K562 (cell line): ENCODE results near the gene METTL6. TPM values are rescaled to one million over a fixed set of nuclear protein-coding genes. Genes with fewer than 3 reads are reported as not detected.

Source experiments
- ATAC-seq: fragments of 200-7000 bp; cut with Tn5 transposase; 3 replicates; pipeline ENCODE4 v1.9.1; 2020; ENCODE audit warnings: moderate library complexity
- BruUV-seq: library from RNA; stranded (reverse); fragments of 400-500 nt; replicated peaks from 2 replicates; lab custom pipeline; 2021; lab: Mats Ljungman, UMichigan
- CTCF ChIA-PET: fragments of 300-600 bp; formaldehyde crosslinking; extraction: SDS; loops from one replicate; lab custom pipeline; 2021; ENCODE audit warnings: low intra/inter-chr PET ratio; lab: Yijun Ruan, JAX
- POLR2A ChIA-PET: fragments of 300-600, 350-650 bp; sonication (Branson Sonifier 250); formaldehyde crosslinking; extraction: SDS; loops from one replicate; lab custom pipeline; 2021; ENCODE audit warnings: antibody characterized with exemption, inconsistent platforms; lab: Yijun Ruan, JAX
- DNase-seq, 4 experiments: peaks; one replicate each; pipeline versions ENCODE4 v3.0.0 to v3.0.0-alpha.2; 2011 to 2018; ENCODE audit warnings: low spot score in 3 of 4, mixed read lengths in 3 of 4; ENCODE audit errors: extremely low read depth in 1 of 4
- FAIRE-seq: peaks from 2 replicates; lab custom pipeline; 2011; peaks lifted over from hg19 to GRCh38; lab: Jason Lieb, UNC
- H2AFZ ChIP-seq: 2 replicates; pipeline ENCODE4 v1.6.0; 2011; ENCODE audit warnings: low read depth, low read length, control low read depth, inconsistent platforms
- H3K27ac ChIP-seq: fragments of 200-600 bp; 3 replicates; pipeline ENCODE4 v1.8.0; 2011; ENCODE audit warnings: low read depth, mild to moderate bottlenecking, control low read depth, inconsistent platforms, low read length, moderate library complexity, mixed read lengths; ENCODE audit errors: extremely low read depth
- H3K27me3 ChIP-seq, 2 experiments: fragments of 300-600 bp in 1 of 2; 2 replicates in 1 of 2; 3 replicates in 1 of 2; pipeline versions ENCODE4 v1.6.0 to v1.8.0; 2011; ENCODE audit warnings: inconsistent platforms in 2 of 2, low read length in 2 of 2, mild to moderate bottlenecking in 1 of 2, mixed read lengths in 1 of 2, moderate library complexity in 1 of 2; ENCODE audit not compliant: control insufficient read depth in 2 of 2, insufficient read depth in 2 of 2
- H3K36me3 ChIP-seq: fragments of 300-600 bp; 3 replicates; pipeline ENCODE4 v1.8.0; 2011; ENCODE audit warnings: mild to moderate bottlenecking, low read length, inconsistent platforms; ENCODE audit not compliant: control insufficient read depth, insufficient read depth
- H3K4me1 ChIP-seq, 2 experiments: fragments of 200-600 bp in 1 of 2; replicated peaks in 1 of 2; 2 replicates in 1 of 2; 3 replicates in 1 of 2; pipeline versions ENCODE4 v1.5.1 to v1.8.0; 2011; ENCODE audit warnings: inconsistent platforms in 2 of 2, low read length in 2 of 2, mild to moderate bottlenecking in 1 of 2, mixed read lengths in 1 of 2, moderate library complexity in 1 of 2; ENCODE audit not compliant: control insufficient read depth in 2 of 2, insufficient read depth in 2 of 2
- H3K4me2 ChIP-seq: 2 replicates; pipeline ENCODE4 v1.6.1; 2011; ENCODE audit warnings: low read length, control low read depth, inconsistent platforms, mixed read lengths; ENCODE audit not compliant: insufficient read depth
- H3K4me3 ChIP-seq: fragments of 200-600 bp; sonication (generic), shearing (Covaris generic); 2 replicates; pipeline ENCODE4 v1.5.1; 2016; ENCODE audit warnings: control low read depth, inconsistent platforms
- H3K79me2 ChIP-seq: fragments of 200-600 bp; 3 replicates; pipeline ENCODE4 v1.8.0; 2011; ENCODE audit warnings: low read length, inconsistent platforms; ENCODE audit not compliant: control insufficient read depth, insufficient read depth
- H3K9ac ChIP-seq, 2 experiments: 2 replicates each; pipeline versions ENCODE4 v1.6.0 to v1.6.1; 2011; ENCODE audit warnings: low read depth in 2 of 2, low read length in 2 of 2, control low read depth in 1 of 2, inconsistent platforms in 1 of 2, mild to moderate bottlenecking in 1 of 2, mixed read lengths in 1 of 2; ENCODE audit not compliant: insufficient read depth in 1 of 2
- H3K9me1 ChIP-seq: one replicate; pipeline ENCODE4 v1.6.0; 2011; ENCODE audit warnings: inconsistent platforms, mild to moderate bottlenecking, low read length, moderate library complexity; ENCODE audit not compliant: control insufficient read depth, insufficient read depth
- H3K9me3 ChIP-seq: replicated peaks from 2 replicates; pipeline ENCODE4 v1.5.1; 2011; ENCODE audit warnings: low read depth, low read length, inconsistent platforms; ENCODE audit not compliant: control insufficient read depth, insufficient read depth
- H4K20me1 ChIP-seq: replicated peaks from 2 replicates; pipeline ENCODE4 v1.6.1; 2011; ENCODE audit warnings: low read length, inconsistent platforms, mixed read lengths; ENCODE audit not compliant: control insufficient read depth, insufficient read depth
- ARNT ChIP-seq, 2 experiments: fragments of 450-650 bp; IDR thresholded peaks; 2 replicates each; pipeline ENCODE4 v1.6.1; 2016; ENCODE audit warnings: mild to moderate bottlenecking in 1 of 2
- BMI1 ChIP-seq: fragments of 150-350 bp; IDR thresholded peaks from 2 replicates; pipeline ENCODE4 v1.6.1; 2014; ENCODE audit warnings: low read length
- EGR1 ChIP-seq: fragments of 450-650 bp; conservative IDR thresholded peaks from 2 replicates; pipeline ENCODE4 v1.6.1; 2017; ENCODE audit warnings: mild to moderate bottlenecking
- EZH2 ChIP-seq: IDR thresholded peaks from 2 replicates; pipeline ENCODE4 v1.6.1; 2012; ENCODE audit warnings: low read depth, mild to moderate bottlenecking, inconsistent platforms, low read length, borderline replicate concordance
- NCOA2 ChIP-seq, 2 experiments: fragments of 450-650 bp; IDR thresholded peaks; 2 replicates each; pipeline ENCODE4 v1.6.1; 2018; ENCODE audit warnings: mild to moderate bottlenecking in 2 of 2, moderate library complexity in 1 of 2; ENCODE audit not compliant: partially characterized antibody in 2 of 2
- PCBP2 ChIP-seq: fragments of 200-400 bp; formaldehyde crosslinking; IDR thresholded peaks from 2 replicates; pipeline ENCODE4 v1.6.1; 2018; ENCODE audit warnings: low read length, low read depth, mild to moderate bottlenecking, moderate library complexity; ENCODE audit not compliant: poor library complexity, severe bottlenecking
- PRPF4 ChIP-seq: fragments of 200-400 bp; formaldehyde crosslinking; IDR thresholded peaks from one replicate; pipeline ENCODE4 v1.6.1; 2017; ENCODE audit warnings: low read length, low read depth, mild to moderate bottlenecking; ENCODE audit not compliant: insufficient read depth, poor library complexity, severe bottlenecking
- ZNF239 ChIP-seq: fragments of 250-450 bp; sonication (Bioruptor Pico); IDR thresholded peaks from 2 replicates; pipeline ENCODE4 v1.4.0; 2020; ENCODE audit warnings: mild to moderate bottlenecking
- ZNF324 ChIP-seq: fragments of 250-450 bp; sonication (Bioruptor Pico); IDR thresholded peaks from 2 replicates; pipeline ENCODE4 v1.4.0; 2020; ENCODE audit warnings: mild to moderate bottlenecking
- ZNF354B ChIP-seq: fragments of 250-450 bp; sonication (Bioruptor Pico); IDR thresholded peaks from 2 replicates; pipeline ENCODE4 v1.4.0; 2020
- ZNF785 ChIP-seq: fragments of 250-450 bp; sonication (Bioruptor Pico); IDR thresholded peaks from 2 replicates; pipeline ENCODE4 v1.4.0; 2020; ENCODE audit warnings: mild to moderate bottlenecking
- WGBS: fragments of 100-300 bp; shearing (Covaris generic); methylation state at CpG from one replicate; pipeline ENCODE4 v1.1.6; 2016; ENCODE audit warnings: low coverage, mixed read lengths; ENCODE audit not compliant: insufficient coverage; ENCODE audit errors: missing lambda C conversion rate; 5-methylcytosine and 5-hydroxymethylcytosine counted together
- in situ Hi-C: fragments of 300-500 bp; cut with MboI; formaldehyde crosslinking; loops from 4 replicates; pipeline ENCODE4 v1.15.0; 2018; ENCODE audit warnings: inconsistent platforms, mixed read lengths
- intact Hi-C: fragments of 100-400 bp; cut with micrococcal nuclease; formaldehyde crosslinking; loops from 2 replicates; pipeline ENCODE4 v1.14.2; 2022
- polyA plus RNA-seq, 8 experiments: library from polyadenylated mRNA; depleted of rRNA in 4 of 8; stranded (reverse) in 5 of 8; unstranded in 3 of 8; fragments of >200 nt; fragmentation: Nextera tagmentation in 2 of 8; fragmentation: Illumina TruSeq in 1 of 8; extraction: Ambion mirVana in 2 of 8; extraction: Trizol in 1 of 8; gene quantifications; 2 replicates each; pipeline versions ENCODE4 v1.2.1 to v1.2.3, GENCODE V29; 2011 to 2014; ENCODE audit warnings: inconsistent platforms in 1 of 8, missing spikeins in 1 of 8
- total RNA-seq, 7 experiments: library from RNA; depleted of rRNA in 6 of 7; stranded (reverse); fragments of >200 nt in 6 of 7; fragmentation: Illumina TruSeq in 2 of 7; extraction: Trizol in 2 of 7; gene quantifications; 2 replicates each; pipeline versions ENCODE4 v1.2.1 to v1.2.3, GENCODE V29; 2011 to 2021; ENCODE audit warnings: low replicate concordance in 1 of 7
- TF ChIP-seq, protein P1 (sequence below), 3 experiments: fragments of 200-800 bp in 1 of 3; sonication (Bioruptor generic) in 1 of 3; sonication (generic) in 1 of 3; formaldehyde crosslinking in 1 of 3; IDR thresholded peaks; 2 replicates each; pipeline versions ENCODE4 v1.6.1 to v1.8.0; 2016 to 2022; ENCODE audit warnings: mild to moderate bottlenecking in 2 of 3, missing compliant biosample characterization in 2 of 3, missing genetic modification characterization in 2 of 3, missing genetic modification reagents in 1 of 3

METTL6 gene
- total and polyA plus RNA-seq, 9 of the 15 experiments (the other 6 are each of a cell fraction or from before 2014, with no cell fraction given): 18.8 to 61.5 (median 33.9) TPM

DNA sequence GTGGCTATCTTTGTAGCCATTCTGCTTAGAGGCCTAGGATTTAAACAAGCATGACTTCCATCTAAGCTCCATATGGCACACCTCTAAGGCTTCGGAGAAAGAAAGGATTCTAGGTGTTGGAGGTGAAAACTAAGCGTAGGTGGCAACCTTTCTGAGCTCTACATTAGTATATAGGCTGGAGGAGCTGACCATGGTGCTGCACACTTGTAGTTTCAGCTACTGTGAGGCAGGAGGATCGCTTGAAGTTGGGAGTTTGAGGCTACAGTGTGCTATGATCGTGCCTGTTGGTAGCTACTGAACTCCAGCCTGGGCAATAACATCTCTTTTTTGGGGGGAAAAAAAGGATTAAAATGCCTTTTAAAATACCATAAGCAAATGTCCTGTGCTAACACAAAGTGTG lies 7.4 kb upstream of the METTL6 start (continued):
- TF ChIP-seq ZNF785 (CRISPR knock-in tag) (no peak), ZNF354B (CRISPR knock-in tag) (no peak)

DNA sequence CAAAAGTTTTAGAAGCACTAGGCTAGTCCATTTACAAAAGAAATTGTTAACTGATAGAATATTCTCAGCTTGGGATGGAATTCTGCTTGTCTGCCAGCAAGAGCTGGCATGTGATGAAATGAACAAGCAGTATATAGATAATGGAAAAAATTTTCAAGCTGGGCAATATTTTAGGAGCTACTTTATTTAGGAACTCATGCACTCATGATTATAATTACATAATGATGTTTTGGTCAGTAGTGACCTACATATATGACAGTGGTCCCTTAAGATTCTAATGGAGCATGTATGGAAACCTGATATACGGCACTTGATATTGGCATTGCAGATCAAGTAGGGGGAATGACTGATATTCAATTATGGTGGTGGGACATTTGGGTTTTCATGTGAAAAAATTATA lies 6.2 kb upstream of the METTL6 start:
- BruUV-seq: no TSS peak
- ChIA-PET POLR2A (interaction anchor here (0.6 to 1.4 kb wide), 3 partner anchors 10 to 17 kb away, joined by 3 to 4 read pairs (median 4); no protein-coding TSS in a partner anchor), CTCF (no interaction called here)
- Histone ChIP-seq H3K27me3 (no peaks in the 10 kb centered on the region), H3K9me1 (no peaks in the 10 kb centered on the region), H4K20me1 (no peaks in the 10 kb centered on the region), H3K4me2 (no peak overlapping the region), H3K36me3 (peaks cover 77% of the 10 kb centered on the region), H3K4me1 (peaks cover 0 to 8% of the 10 kb centered on the region in 2 experiments; a peak in 3 of 5 replicates), H3K27ac (no peak overlapping the region), H3K9me3 (no peaks in the 10 kb centered on the region), H3K79me2 (peaks cover 20% of the 10 kb centered on the region), H2AFZ (no peak overlapping the region), H3K4me3 (no peak overlapping the region), H3K9ac (no peak overlapping the region)
- ATAC-seq (no peak), DNase-seq (no peak), FAIRE-seq (no peak)
- whole genome bisulfite sequencing: 100% methylated on average over 1 of the region's 1 CpG
- TF ChIP-seq EZH2: no peak
- TF ChIP-seq PCBP2: no peak
- no peak for TF ChIP-seq EGR1
- TF ChIP-seq, protein P1, sequence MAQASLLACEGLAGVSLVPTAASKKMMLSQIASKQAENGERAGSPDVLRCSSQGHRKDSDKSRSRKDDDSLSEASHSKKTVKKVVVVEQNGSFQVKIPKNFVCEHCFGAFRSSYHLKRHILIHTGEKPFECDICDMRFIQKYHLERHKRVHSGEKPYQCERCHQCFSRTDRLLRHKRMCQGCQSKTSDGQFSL (CRISPR knock-in tag; IDR thresholded peaks at IDR 0.05): no peak
- TF ChIP-seq, protein P1 (tag; IDR thresholded peaks at IDR 0.05): no peak
- TF ChIP-seq ZNF324: no peak
- TF ChIP-seq PRPF4: no peak
- TF ChIP-seq NCOA2 (IDR thresholded peaks at IDR 0.05; ENCODE audit: partially characterized antibody in 2 of 2): no peak
- TF ChIP-seq ZNF239: no peak
- no peak for TF ChIP-seq BMI1
- TF ChIP-seq ARNT (IDR thresholded peaks at IDR 0.05): no peak
- intact Hi-C loops: no loop called here
- in situ Hi-C loops: no loop called here
